NCI-H748 (cell line): ENCODE measurements around the gene GRIP1.

Experiments used
- DNase-seq: peaks from one replicate; lab custom pipeline; 2025; ENCODE audit not compliant: unreplicated experiment; lab: John Stamatoyannopoulos, UW

Gene GRIP1

DNA sequence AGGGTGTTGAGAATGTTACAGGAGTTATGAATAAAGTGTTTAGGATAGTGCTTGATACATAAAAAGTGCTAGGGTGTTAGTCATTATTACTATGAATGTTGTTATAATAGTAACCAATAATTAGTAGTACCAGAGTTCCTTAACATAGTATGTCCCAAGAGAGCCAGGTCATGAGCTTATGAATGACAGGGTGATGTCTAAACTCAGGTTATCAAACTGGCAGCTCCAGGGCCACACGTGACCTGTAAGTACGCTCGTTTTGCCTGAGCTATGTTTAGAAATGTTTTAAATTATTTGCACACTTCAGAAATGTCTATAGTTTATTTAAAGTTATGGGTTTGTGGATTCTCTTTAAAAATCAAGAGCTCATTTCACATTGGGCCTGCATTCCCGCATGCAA lies 14.1 kb upstream of the GRIP1 start:
- no peak for DNase-seq

- no peak for DNase-seq
Observed at GRCh38 chr12:66692170-66692569, 13.3 kb upstream of the GRIP1 start.

GRCh38 chr12:66688846-66689439 lies 10.1 kb upstream of the GRIP1 start:
- peak; percentile 87 for DNase-seq

DNA sequence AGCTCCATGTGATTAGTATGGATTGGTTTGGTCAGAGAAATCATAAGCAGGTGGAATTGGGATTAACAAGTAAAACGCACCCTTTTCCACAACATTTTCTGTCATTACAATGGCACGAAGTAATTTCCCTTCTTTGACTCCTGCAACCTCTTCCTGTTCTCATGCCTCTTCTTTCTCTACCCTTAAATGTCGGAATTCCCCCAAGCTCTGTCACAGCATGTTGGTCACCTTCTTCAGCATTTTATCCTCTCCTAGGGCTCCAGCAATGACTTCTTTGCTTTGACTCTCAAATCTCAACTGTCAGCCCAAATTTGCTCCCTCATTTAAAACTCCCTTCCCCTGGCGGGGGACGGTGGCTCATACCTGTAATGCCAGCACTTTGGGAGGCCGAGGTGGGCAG lies 5.3 kb upstream of the GRIP1 start:
- no peak for DNase-seq

- DNase-seq: no peak
Observed at GRCh38 chr12:66683822-66684221, 4.9 kb upstream of the GRIP1 start.

GRCh38 chr12:66683073-66683472 lies 4.2 kb upstream of the GRIP1 start:
- DNase-seq: no peak

- peak; percentile 58 for DNase-seq
Observed at GRCh38 chr12:66679461-66680084, 697 bp upstream of the GRIP1 start.

DNA sequence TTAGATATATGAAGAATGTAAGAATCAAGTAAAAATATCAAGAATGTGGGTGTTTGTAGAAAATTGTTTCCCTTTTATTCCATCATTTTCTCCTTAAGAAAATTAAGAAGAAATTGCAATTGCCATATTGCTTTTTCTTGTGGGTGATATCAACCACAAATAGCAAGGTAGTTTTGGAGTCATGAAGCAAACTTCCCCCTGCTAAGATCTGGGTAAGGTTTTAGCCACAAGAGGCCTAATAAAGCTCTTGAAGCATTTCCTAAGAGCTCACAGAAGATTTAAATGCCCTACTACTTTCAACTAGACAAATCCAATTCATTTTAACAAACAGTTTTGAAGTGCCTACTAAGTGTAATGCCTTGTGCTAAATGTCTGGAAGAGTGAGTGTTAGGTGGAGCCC lies 2.6 kb downstream of the GRIP1 start:
- DNase-seq: no peak

DNA sequence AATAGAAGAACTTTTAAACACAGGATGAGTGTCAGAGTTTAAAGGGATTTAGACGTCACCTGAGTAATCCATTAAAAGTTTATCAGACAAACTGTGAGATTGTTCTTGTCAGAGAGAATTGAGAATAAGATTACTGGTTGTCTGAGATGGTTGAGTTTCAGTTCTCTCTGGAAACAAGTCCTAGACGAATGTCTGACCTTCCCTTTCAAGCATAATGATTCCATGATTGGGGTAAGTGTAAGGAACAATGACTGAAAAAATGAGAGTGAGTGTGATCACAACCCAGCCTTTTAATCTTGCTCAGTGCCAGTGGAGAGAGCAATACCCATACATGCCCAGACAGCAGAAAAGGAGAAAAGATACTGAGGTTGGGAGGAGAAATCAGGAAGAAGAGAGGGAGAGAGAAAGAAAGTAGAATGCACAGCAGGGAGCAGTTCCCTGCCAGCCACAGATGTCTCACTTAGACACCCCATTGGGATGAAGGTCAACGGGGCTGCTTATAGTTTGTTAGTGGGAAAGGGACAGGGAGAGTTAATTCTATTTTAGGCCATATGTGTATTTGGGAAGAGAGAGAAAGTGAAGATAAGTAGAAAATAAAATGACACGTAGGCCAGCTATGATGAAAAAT lies 4.3 kb downstream of the GRIP1 start:
- no peak for DNase-seq

DNA sequence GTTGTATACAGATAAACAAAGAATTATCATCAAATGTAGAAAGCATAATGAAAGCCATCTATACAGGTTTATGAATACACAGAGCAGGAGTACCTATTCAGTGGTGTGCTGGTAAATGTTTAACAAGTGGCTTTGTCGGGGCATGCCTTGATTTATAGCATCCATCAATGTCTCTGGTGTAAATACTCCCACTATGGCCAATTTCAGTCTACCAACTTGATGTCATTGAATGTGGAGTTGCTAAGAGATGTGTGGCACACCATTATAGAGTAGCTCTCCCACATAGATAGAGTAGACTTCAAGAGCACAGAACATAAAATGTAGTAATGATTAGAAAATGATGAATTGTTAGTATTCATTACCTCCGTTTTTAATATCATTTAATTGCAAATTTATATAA lies 9.3 kb downstream of the GRIP1 start:
- peak; percentile 76 for DNase-seq

DNA sequence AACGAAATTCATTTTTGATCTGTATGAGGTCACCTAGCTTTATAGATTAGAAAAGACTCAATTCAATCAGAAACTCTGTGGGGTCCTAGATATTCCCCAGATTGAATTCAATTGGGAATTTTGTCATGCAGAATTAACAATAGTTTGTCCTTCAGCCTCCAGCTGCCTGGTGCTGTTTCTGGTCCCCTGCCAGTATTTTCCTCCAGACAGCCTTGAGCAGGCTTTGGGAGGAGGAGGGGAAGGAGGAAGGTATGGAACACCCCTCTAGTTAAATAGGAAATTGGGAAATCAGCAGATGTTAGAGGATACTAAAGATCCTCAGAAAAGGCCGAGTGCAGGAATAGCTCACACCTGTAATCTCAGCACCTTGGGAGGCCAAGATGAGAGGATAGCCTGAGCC lies 10.6 kb downstream of the GRIP1 start:
- DNase-seq: no peak

DNA sequence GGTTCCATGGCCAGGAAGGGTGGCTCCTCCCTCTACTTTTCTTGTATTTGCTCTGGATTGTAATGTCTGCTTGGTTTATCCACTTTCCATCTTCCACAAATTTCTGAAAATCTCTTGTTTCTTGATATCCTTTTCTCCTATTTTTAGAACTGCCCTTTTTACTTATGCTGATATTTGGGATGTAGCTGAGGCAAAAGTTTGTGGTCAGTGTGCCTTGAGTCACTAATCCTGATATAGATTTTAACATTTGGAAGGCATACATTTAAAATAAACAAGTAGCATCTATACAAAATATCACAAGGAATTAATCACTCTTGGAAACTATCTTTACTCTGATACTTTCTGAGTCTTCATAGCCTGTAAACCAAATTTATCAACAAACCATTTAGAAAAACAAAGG lies 11.0 kb downstream of the GRIP1 start:
- no peak for DNase-seq

DNA sequence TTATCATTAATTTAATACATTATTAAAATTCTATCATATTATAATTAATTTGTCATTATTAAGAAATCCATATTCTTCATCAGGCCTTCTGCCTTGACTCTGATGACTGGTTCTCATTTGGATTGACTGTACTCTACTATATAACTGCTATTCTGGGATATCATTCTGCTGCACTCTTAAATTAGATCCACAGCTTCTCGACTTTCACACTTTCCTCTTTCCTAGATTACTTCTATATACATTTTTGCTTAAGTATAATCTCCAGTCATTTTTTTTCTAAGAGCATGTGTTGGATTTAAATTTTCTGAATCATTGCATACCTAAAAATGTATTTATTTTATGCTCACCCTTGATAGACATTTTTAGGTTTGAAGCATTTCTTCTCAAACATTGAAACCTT lies 12.4 kb downstream of the GRIP1 start:
- DNase-seq: no peak

- no peak for DNase-seq
Observed at GRCh38 chr12:66665435-66665985, 13.4 kb downstream of the GRIP1 start.

DNA sequence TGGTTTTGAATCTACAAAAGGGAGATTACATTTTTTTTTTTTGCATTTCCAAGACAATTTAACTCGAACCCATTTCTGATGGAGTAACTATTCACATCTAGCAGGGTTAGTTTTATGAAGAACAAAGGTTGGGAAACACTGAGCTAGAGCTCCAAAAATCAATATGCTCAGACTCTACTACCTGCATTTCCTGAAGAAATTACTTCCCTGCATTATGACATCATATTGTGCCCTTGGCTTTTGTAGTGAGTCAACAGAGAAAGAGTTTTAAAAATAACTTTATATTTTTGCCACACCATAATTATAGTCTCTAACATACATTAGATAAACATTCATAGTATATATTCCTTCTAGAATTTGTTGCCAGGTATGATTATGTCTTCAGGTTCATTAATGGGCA lies 14.8 kb downstream of the GRIP1 start:
- no peak for DNase-seq

GRCh38 chr12:66663611-66664010 lies 15.3 kb downstream of the GRIP1 start:
- DNase-seq: no peak

DNA sequence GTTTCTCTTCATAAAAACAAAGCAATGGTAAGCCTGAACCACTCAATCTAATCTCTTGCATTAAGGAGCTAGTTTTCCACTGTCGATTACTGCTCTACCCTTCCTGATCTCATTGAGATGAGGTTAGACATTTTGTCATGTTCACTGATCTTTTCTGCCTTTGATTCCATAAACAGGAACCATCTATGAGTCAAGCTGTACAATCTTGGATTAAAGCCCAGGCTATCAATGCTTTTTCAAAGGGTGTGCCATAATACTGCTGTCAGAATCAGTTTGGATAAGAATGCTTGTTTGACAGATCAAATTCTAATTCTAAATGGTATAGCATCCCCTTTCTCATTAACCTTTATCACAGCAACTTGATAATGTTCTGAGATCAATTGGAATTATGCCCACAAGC lies 16.1 kb downstream of the GRIP1 start:
- peak; percentile 20 for DNase-seq

DNA sequence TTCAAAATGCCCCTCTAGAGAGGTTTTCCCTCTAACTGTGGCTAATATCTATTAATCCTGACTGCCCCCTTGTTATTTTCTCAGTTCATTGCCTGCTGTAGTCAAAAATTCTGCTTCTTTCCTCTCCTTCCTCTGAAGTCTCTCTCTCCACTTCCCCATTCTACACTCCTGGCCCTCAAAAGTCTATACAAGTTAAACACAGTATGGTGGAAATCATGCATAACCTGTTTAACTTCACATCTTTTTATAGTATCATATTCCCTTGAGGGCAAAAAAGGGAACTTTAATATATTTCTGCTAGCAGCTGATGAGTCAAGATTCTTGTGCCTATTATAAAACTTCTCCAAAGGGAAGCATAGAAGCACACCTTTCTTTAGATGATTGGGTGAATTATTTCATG lies 16.7 kb downstream of the GRIP1 start:
- no peak for DNase-seq

- DNase-seq: no peak
Observed at GRCh38 chr12:66661357-66661756, 17.5 kb downstream of the GRIP1 start.

DNA sequence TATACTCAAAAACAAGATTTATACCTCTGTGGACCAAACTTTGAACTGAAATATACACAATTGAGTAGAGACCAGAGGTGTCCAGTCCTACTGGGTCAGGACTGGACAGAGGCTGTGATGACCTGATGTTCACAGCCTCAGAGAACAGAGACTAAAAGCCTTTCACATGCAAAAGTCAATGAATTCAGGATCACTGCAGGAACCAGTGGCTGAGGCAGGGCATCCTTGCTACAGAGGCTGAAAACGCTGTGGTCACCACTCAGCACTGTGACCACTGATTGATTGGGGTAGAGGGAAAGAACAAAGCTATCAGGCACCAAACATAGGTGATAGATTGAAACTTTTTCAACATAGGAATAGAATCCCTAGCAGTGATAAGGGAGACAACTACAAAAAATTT lies 25.1 kb downstream of the GRIP1 start:
- DNase-seq: no peak

- DNase-seq: peak; percentile 76
Observed at GRCh38 chr12:66648033-66648735, 30.7 kb downstream of the GRIP1 start.
